Activated T-helper 17 cell treated with anti-CD3 and anti-CD28 coated beads, Interleukin-2, amount 50 U/mL, for 72 hours (primary cell): ENCODE measurements around the gene RBM38. TPM values are rescaled to one million over a fixed set of nuclear protein-coding genes. Genes with fewer than 3 reads are reported as not detected.

Experiments
- ATAC-seq: fragments of 150-1000 bp; cut with Tn5 transposase; replicated peaks from 2 replicates; pipeline ENCODE4 v1.10.0; 2021; ENCODE audit warnings: mild to moderate bottlenecking, moderate library complexity
- H3K27ac Mint-ChIP-seq: one replicate; pipeline ENCODE4 v1.8.0; 2022; ENCODE audit warnings: mixed read lengths
- H3K27me3 Mint-ChIP-seq: one replicate; pipeline ENCODE4 v1.8.0; 2022; ENCODE audit warnings: mixed read lengths
- H3K36me3 Mint-ChIP-seq: one replicate; pipeline ENCODE4 v1.8.0; 2022; ENCODE audit warnings: low read depth, mild to moderate bottlenecking, mixed read lengths
- H3K4me1 Mint-ChIP-seq: one replicate; pipeline ENCODE4 v1.8.0; 2022; ENCODE audit warnings: mixed read lengths
- H3K4me3 Mint-ChIP-seq: one replicate; pipeline ENCODE4 v1.8.0; 2022; ENCODE audit warnings: mild to moderate bottlenecking, mixed read lengths
- H3K9me3 Mint-ChIP-seq: one replicate; pipeline ENCODE4 v1.8.0; 2022; ENCODE audit warnings: mixed read lengths
- total RNA-seq, 2 donors: library from RNA; stranded (reverse); gene quantifications; one replicate each; pipeline ENCODE4 v1.2.3, GENCODE V29; 2022

RBM38 gene
- total RNA-seq, 2 donors from 2014 or later, result 63.0 to 64.3 TPM

DNA sequence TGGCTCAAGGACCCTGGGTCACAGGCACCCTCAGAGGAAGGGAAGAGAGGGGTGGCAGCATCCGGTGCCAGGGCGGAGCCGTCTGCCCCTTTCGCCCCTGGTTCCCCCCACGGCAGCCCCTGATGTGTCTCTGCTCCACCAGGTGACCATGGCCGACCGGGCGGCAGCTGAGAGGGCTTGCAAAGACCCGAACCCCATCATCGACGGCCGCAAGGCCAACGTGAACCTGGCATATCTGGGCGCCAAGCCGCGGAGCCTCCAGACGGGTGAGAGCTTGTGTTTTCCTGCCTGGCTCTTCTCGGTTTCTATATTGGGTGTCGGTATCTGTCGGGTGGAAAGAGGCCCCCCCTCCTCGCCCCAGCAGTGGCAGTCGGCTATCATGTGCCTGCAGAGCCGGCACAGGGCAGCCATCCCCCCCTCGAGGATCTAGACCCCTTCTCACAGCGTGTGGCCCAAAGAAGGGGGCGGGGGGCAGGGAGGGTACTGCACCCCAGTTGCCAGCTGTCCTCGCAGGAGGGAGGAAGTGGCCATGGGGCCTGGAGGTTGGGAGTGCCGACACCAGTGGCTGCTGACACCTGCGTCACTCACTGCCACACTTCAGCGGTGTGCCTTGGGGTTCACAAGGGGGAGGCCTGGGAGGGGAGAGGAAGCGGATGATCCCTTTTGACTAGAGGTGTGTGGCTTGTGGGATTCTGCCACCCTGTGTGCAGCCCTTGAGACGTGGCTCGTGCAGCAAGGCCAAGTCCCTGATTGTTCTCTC is 1.5 kb downstream of the RBM38 start:
- H3K36me3 Mint-ChIP-seq, result peaks cover 60% of the 10 kb centered on the region
- H3K27ac Mint-ChIP-seq, result peak overlapping the region; percentile 89
- H3K9me3 Mint-ChIP-seq, result no peaks in the 10 kb centered on the region
- H3K27me3 Mint-ChIP-seq, result no peaks in the 10 kb centered on the region
- peaks cover 22% of the 10 kb centered on the region for H3K4me1 Mint-ChIP-seq
- peak overlapping the region; percentile 83 for H3K4me3 Mint-ChIP-seq
- peak; percentile 65 for ATAC-seq

GRCh38 chr20:57393321-57394120 is 2.3 kb downstream of the RBM38 start:
- Mint-ChIP-seq H3K4me1 (peaks cover 27% of the 10 kb centered on the region), H3K9me3 (no peaks in the 10 kb centered on the region), H3K36me3 (peaks cover 68% of the 10 kb centered on the region), H3K27me3 (no peaks in the 10 kb centered on the region), H3K27ac (peak overlapping the region; percentile 89), H3K4me3 (peak overlapping the region; percentile 83)
- no peak for ATAC-seq

DNA sequence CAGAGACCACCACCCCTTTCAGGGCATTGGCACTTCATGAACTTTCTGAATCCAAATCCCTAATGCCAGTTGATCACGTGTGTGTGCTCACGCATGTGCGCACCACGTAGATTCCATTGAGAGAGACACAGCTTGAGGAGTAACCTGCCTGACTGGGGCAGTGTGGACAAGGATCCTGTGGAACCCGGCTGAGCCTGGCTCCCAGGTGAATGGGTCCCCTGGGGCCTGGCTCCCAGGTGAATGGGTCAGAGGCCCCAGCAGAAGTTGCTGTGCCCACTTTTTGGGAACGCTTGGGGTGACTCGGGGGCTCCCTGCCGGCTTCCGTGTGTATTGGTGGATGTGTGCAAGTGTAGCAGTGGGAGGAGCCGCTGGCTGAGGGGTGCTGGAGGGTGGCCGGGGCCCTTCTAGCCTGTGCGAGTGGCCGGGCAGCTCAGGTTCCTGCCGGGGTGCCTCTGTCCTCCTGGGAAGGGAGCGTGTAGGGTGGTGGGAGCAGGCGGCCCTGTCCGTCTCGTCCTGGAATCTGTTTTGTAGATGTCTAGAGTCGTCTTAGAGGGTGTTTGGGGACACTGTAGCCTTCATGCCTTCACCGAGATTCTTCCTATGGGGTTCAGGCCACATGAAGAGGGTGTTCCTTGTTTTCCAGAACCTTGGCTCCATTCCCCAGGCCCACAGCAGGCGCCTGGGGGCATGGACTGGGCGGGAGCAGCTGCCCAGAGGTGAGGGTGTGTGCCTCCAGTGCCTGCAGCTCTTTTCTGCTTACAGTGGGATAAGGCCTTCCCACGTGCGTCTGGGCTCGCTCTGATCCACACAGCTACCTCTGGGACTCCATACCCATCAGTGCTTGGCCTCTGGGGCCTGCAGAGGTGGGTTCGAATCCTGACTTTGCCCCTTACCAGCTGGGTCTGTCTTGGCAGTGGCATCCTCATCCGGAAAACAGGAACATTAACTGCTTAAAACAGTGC is 3.2 kb downstream of the RBM38 start:
- H3K4me3 Mint-ChIP-seq, result peak overlapping the region; percentile 83
- no peak for ATAC-seq
- H3K9me3 Mint-ChIP-seq, result no peaks in the 10 kb centered on the region
- no peaks in the 10 kb centered on the region for H3K27me3 Mint-ChIP-seq
- H3K36me3 Mint-ChIP-seq, result peaks cover 77% of the 10 kb centered on the region
- peaks cover 35% of the 10 kb centered on the region for H3K4me1 Mint-ChIP-seq
- peak overlapping the region; percentile 89 for H3K27ac Mint-ChIP-seq

- Mint-ChIP-seq H3K9me3 (no peaks in the 10 kb centered on the region), H3K36me3 (peaks cover 86% of the 10 kb centered on the region), H3K27me3 (no peaks in the 10 kb centered on the region), H3K27ac (no peak overlapping the region), H3K4me3 (peak overlapping the region; percentile 83), H3K4me1 (peaks cover 37% of the 10 kb centered on the region)
- no peak for ATAC-seq
These were observed 4.1 kb downstream of the RBM38 start for GRCh38 chr20:57395111-57395966.

DNA sequence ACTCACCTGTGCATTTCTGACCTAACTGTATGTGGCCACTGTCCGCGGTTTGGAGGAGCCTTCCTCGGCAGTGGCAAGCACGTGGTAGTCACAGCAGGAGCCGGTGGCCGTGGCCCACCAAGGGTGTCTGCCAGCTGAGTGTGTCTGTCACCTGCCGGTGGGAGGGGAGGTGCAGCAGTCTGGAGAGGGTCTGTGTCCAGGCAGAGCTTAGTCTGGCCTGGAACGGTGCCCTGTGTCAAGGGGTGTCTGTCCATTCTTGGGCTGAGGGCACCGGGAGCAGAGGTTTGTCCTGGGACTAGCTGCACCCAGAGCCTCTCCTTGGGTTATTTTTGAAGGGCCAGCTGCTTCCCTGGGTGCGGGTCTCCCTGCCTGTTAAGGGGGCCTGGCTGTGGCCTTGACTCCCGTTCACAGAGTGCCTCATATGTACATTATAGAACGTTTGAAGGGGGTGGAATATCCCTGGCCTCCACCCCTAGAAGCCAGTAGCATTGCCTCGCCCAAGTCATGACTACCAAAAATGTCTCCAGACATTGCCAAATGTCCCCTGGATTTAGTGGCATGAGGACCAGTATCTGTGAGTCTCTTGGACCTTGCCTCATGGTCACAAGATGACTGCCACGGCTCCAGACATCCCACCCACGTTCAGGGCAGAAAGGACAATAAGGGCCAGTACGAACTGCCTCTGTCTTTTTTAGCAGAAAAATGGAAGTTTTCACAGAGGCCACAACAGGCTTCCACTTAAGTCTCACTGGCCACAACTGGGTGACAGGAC is 5.2 kb downstream of the RBM38 start:
- H3K36me3 Mint-ChIP-seq, result peaks cover 97% of the 10 kb centered on the region
- H3K27me3 Mint-ChIP-seq, result no peaks in the 10 kb centered on the region
- H3K9me3 Mint-ChIP-seq, result no peaks in the 10 kb centered on the region
- H3K4me3 Mint-ChIP-seq, result peak overlapping the region; percentile 83
- H3K4me1 Mint-ChIP-seq, result peaks cover 38% of the 10 kb centered on the region
- ATAC-seq, result no peak
- peak overlapping the region; percentile 53 for H3K27ac Mint-ChIP-seq

- ATAC-seq, result peak; percentile 3
These were observed 5.9 kb downstream of the RBM38 start for GRCh38 chr20:57396984-57397692.

GRCh38 chr20:57397693-57398108 is 6.5 kb downstream of the RBM38 start:
- H3K27me3 Mint-ChIP-seq, result no peaks in the 10 kb centered on the region
- H3K27ac Mint-ChIP-seq, result peak overlapping the region; percentile 89
- peak; percentile 23 for ATAC-seq
- peaks cover 100% of the 10 kb centered on the region for H3K36me3 Mint-ChIP-seq
- H3K9me3 Mint-ChIP-seq, result no peaks in the 10 kb centered on the region
- peak overlapping the region; percentile 83 for H3K4me3 Mint-ChIP-seq
- peaks cover 47% of the 10 kb centered on the region for H3K4me1 Mint-ChIP-seq

More at GRCh38 chr20:57396984-57397692, 5.9 kb downstream of the RBM38 start:
- Mint-ChIP-seq H3K4me3 (peak overlapping the region; percentile 83), H3K9me3 (no peaks in the 10 kb centered on the region), H3K27me3 (no peaks in the 10 kb centered on the region), H3K27ac (peak overlapping the region; percentile 89), H3K4me1 (peaks cover 45% of the 10 kb centered on the region), H3K36me3 (peaks cover 100% of the 10 kb centered on the region)

GRCh38 chr20:57398231-57398821 is 7.1 kb downstream of the RBM38 start:
- Mint-ChIP-seq H3K36me3 (peaks cover 100% of the 10 kb centered on the region), H3K9me3 (no peaks in the 10 kb centered on the region), H3K27me3 (no peaks in the 10 kb centered on the region), H3K27ac (peak overlapping the region; percentile 89), H3K4me3 (peak overlapping the region; percentile 83), H3K4me1 (peaks cover 41% of the 10 kb centered on the region)
- ATAC-seq, result peak; percentile 69

DNA sequence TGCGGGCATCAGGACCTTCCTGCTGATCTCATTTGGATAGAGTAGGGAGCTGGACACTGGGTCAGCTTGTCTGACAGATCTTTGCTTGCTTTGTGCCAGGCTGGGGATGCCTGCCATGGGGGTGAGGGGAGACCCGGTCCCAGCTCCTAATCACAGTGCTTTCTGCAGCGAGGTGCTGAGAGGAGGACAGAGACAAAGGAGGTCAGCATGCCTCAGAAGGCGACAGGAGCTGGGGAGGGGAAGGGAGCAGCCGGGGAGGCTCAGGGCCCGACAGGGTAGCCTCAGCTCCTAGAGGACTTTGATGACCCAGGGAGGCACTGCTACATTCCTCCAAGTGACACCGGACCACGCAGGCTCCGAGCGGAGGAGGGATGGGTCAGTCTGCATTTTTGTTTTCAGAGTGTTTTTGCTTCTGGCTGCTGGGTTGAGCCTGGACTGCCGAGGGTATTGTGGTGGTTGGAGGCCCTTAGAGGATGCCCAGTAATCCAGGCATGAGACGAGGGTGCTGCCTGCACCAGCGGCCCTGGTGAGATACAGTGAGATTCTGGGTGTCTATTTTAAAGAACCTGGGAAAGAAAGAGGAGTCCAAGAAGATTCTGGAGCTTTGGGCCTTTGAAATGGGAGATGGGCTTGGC is 7.8 kb downstream of the RBM38 start:
- ATAC-seq, result no peak
- Mint-ChIP-seq H3K27ac (peak overlapping the region; percentile 89), H3K4me1 (peaks cover 35% of the 10 kb centered on the region), H3K4me3 (peak overlapping the region; percentile 83), H3K36me3 (peaks cover 100% of the 10 kb centered on the region), H3K27me3 (no peaks in the 10 kb centered on the region), H3K9me3 (no peaks in the 10 kb centered on the region)

DNA sequence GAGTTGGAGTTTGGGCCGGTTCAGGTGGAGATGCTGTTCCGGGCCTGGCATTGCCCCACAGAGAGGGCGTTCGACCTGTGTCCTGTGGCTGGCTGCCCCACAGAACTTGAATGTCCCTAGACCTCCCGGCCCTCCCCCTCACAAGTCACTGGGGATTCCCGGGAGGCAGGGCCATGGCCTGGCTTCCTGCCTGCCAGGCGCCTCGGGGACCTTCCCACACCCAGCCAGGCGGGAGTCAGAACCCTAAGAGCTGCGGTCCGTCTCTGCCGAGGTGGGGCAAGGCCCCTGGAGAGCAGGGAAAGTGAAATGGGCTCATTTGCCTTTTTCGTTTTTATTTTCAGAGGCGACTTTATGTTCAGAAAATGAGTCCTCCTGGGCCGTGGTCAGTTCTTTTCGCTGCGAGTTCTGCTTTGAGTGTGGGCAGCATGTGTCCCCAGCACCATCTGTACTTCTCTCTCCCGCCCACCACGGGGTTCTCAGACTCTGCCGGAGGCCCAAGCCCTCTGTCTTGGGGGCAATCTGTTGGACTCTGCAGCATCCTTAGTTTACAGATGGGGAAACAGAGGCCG is 8.5 kb downstream of the RBM38 start:
- Mint-ChIP-seq H3K4me1 (peaks cover 32% of the 10 kb centered on the region), H3K9me3 (no peaks in the 10 kb centered on the region), H3K4me3 (peak overlapping the region; percentile 83), H3K27me3 (no peaks in the 10 kb centered on the region), H3K27ac (peak overlapping the region; percentile 89), H3K36me3 (peaks cover 100% of the 10 kb centered on the region)
- ATAC-seq, result peak; percentile 71

DNA sequence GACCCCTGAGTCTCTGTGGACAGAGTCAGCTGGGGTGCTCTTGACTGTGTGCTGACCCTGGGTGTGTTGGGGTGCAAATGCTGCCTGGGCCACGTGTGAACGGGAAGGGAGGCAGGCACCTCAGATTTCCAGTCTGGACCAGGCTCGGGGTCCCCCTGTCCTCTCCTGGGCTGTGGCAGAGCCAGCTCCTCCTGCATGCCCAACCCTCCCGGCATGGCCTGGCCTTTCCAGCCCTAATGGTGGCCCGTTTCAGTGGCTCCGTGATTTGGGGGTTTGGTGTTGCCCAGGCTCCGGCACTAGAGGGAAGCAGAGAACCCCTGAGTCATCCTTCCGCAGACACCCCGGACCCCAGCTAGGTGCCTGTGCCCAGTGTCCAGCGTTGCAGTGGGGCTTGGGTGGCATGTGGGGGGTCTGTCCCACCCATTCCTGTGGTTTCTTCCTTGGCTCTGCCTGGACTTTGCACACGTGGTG is 9.1 kb downstream of the RBM38 start:
- no peaks in the 10 kb centered on the region for H3K9me3 Mint-ChIP-seq
- H3K4me3 Mint-ChIP-seq, result peak overlapping the region; percentile 83
- H3K27me3 Mint-ChIP-seq, result no peaks in the 10 kb centered on the region
- H3K27ac Mint-ChIP-seq, result no peak overlapping the region
- peaks cover 32% of the 10 kb centered on the region for H3K4me1 Mint-ChIP-seq
- peaks cover 100% of the 10 kb centered on the region for H3K36me3 Mint-ChIP-seq
- ATAC-seq, result no peak
